Muscle of back (tissue), 11 donors: ENCODE data around the gene BIVM. TPM values are rescaled to one million over a fixed set of nuclear protein-coding genes. Genes with fewer than 3 reads are reported as not detected.

Experiments used
- DNase-seq, 3 donors: peaks; one replicate each; pipeline versions ENCODE4 v3.0.0 to v3.0.0-alpha.2; 2013
- polyA plus RNA-seq, 10 donors: library from polyadenylated mRNA; unstranded; fragments of 120-200 nt; gene quantifications; one replicate each; pipeline ENCODE4 v1.2.1, GENCODE V29; 2013; ENCODE audit not compliant: insufficient read length in 10 of 10

The BIVM gene
- polyA plus RNA-seq, 10 donors: 19.3 to 43.8 (median 26.7) TPM

GRCh38 chr13:102878481-102878880 lies 79.6 kb downstream of the BIVM start:
- peak; percentile 33 to 63 (median 45) for DNase-seq

GRCh38 chr13:102879793-102880499 lies 81.0 kb downstream of the BIVM start:
- peak in 2 of 3 donors; percentile 22 to 39 for DNase-seq

- DNase-seq: no peak
Observed at GRCh38 chr13:102881819-102882686, 83.1 kb downstream of the BIVM start.

Other genes with a start within 250 kb of the BIVM start
- 10 to 100 TPM; 40.6 to 69.2 (median 54.9) TPM for gene TPP2, start 202.1 kb upstream of the BIVM start, polyA plus RNA-seq
- gene METTL21C, start 104.1 kb upstream of the BIVM start, polyA plus RNA-seq: 10 to 100 TPM; 15.9 to 52.0 (median 29.2) TPM
- 10 to 100 TPM; 12.9 to 25.7 (median 14.3) TPM for gene TEX30, start 25.3 kb upstream of the BIVM start, polyA plus RNA-seq
- gene POGLUT2, start 143 bp upstream of the BIVM start, polyA plus RNA-seq: 10 to 100 TPM; 27.0 to 39.6 (median 31.1) TPM
- 10 to 100 TPM; 33.3 to 49.0 (median 42.2) TPM for gene ERCC5, start 46.9 kb downstream of the BIVM start, polyA plus RNA-seq